NCI-H146 treated with DMSO at 0.1 percent for 48 hours (cell line): ENCODE data around the gene CIT.
A peak's percentile ranks its signal among the peaks of the same experiment; 100 is the strongest.

Experiments
- DNase-seq: peaks from one replicate; lab custom pipeline; 2025; ENCODE audit not compliant: unreplicated experiment; lab: John Stamatoyannopoulos, UW

The CIT gene

GRCh38 chr12:119699199-119699760, 177.8 kb downstream of the CIT start:
- DNase-seq, result no peak

- DNase-seq, result no peak
These were observed 180.2 kb downstream of the CIT start for GRCh38 chr12:119696943-119697342.

GRCh38 chr12:119695034-119695433, 182.1 kb downstream of the CIT start:
- no peak for DNase-seq

- DNase-seq, result no peak
These were observed 183.0 kb downstream of the CIT start for GRCh38 chr12:119694111-119694510.

GRCh38 chr12:119693511-119693910, 183.6 kb downstream of the CIT start:
- DNase-seq, result no peak

GRCh38 chr12:119692997-119693396, 184.1 kb downstream of the CIT start:
- no peak for DNase-seq

- no peak for DNase-seq
These were observed 184.7 kb downstream of the CIT start for GRCh38 chr12:119692410-119692809.

GRCh38 chr12:119691202-119691810, 185.8 kb downstream of the CIT start:
- DNase-seq, result no peak

- DNase-seq, result no peak
These were observed 187.1 kb downstream of the CIT start for GRCh38 chr12:119689935-119690500.

GRCh38 chr12:119687879-119688278, 189.2 kb downstream of the CIT start:
- no peak for DNase-seq

GRCh38 chr12:119687406-119687805, 189.7 kb downstream of the CIT start:
- DNase-seq, result no peak

GRCh38 chr12:119686776-119687175, 190.3 kb downstream of the CIT start:
- no peak for DNase-seq

GRCh38 chr12:119686355-119686754, 190.8 kb downstream of the CIT start:
- no peak for DNase-seq

GRCh38 chr12:119685375-119685774, 191.7 kb downstream of the CIT start:
- no peak for DNase-seq

- no peak for DNase-seq
These were observed 192.3 kb downstream of the CIT start for GRCh38 chr12:119684711-119685369.

GRCh38 chr12:119683816-119684215, 193.3 kb downstream of the CIT start:
- no peak for DNase-seq

GRCh38 chr12:119683413-119683812, 193.7 kb downstream of the CIT start:
- DNase-seq, result no peak

- DNase-seq, result no peak
These were observed 194.4 kb downstream of the CIT start for GRCh38 chr12:119682639-119683252.

- no peak for DNase-seq
These were observed 195.1 kb downstream of the CIT start for GRCh38 chr12:119681728-119682638.

- no peak for DNase-seq
These were observed 196.0 kb downstream of the CIT start for GRCh38 chr12:119681111-119681510.

- peak; percentile 60 for DNase-seq
These were observed 197.6 kb downstream of the CIT start for GRCh38 chr12:119679490-119679889.
